Neutrophil (primary cell): ENCODE results near the gene CD1D.

Source experiments
- H3K27ac ChIP-seq: fragments of 200-600 bp; sonication (generic); 2 replicates; pipeline ENCODE4 v1.5.1; 2016; ENCODE audit warnings: mild to moderate bottlenecking, moderate library complexity
- H3K27me3 ChIP-seq: fragments of 200-600 bp; sonication (generic); 2 replicates; pipeline ENCODE4 v1.6.0; 2016; ENCODE audit warnings: mild to moderate bottlenecking
- H3K36me3 ChIP-seq: fragments of 200-600 bp; sonication (generic); 2 replicates; pipeline ENCODE4 v1.5.1; 2017
- H3K4me1 ChIP-seq, 2 experiments: fragments of 200-600 bp in 1 of 2; sonication (generic) in 1 of 2; 1 replicate in 1 of 2; 2 replicates in 1 of 2; pipeline versions ENCODE4 v1.5.1 to v1.6.1; 2013 to 2016; ENCODE audit warnings: low read depth in 1 of 2, low read length in 1 of 2, mild to moderate bottlenecking in 1 of 2, moderate library complexity in 1 of 2; ENCODE audit not compliant: control insufficient read depth in 1 of 2, insufficient read depth in 1 of 2
- H3K4me3 ChIP-seq, 2 experiments: fragments of 200-600 bp in 1 of 2; sonication (generic) in 1 of 2; 1 replicate in 1 of 2; 2 replicates in 1 of 2; pipeline ENCODE4 v1.5.1; 2013 to 2016; ENCODE audit warnings: low read depth in 1 of 2, low read length in 1 of 2, mild to moderate bottlenecking in 1 of 2, moderate library complexity in 1 of 2
- H3K9me3 ChIP-seq: fragments of 200-600 bp; sonication (generic); 2 replicates; pipeline ENCODE4 v1.5.1; 2016
- CTCF ChIP-seq: fragments of 200-600 bp; sonication (generic); IDR thresholded peaks from 2 replicates; pipeline ENCODE4 v1.5.1; 2016; ENCODE audit warnings: antibody characterized with exemption

Gene CD1D

GRCh38 chr1:158149577-158150269 is 31.0 kb upstream of the CD1D start:
- peak overlapping the region; percentile 63 to 77 for H3K4me3 ChIP-seq
- peaks cover 42 to 45% of the 10 kb centered on the region in 2 experiments for H3K4me1 ChIP-seq
- peak overlapping the region; percentile 82 for H3K27ac ChIP-seq

GRCh38 chr1:158150523-158150922 is 30.2 kb upstream of the CD1D start:
- TF ChIP-seq CTCF = no peak
- Histone ChIP-seq H3K27me3 (peaks cover 20% of the 10 kb centered on the region), H3K9me3 (no peaks in the 10 kb centered on the region), H3K4me3 (peak overlapping the region; percentile 63 to 77), H3K27ac (peak overlapping the region; percentile 82), H3K4me1 (peaks cover 42 to 45% of the 10 kb centered on the region in 2 experiments), H3K36me3 (no peaks in the 10 kb centered on the region)

More at GRCh38 chr1:158149577-158150269, 31.0 kb upstream of the CD1D start:
- Histone ChIP-seq H3K36me3 (no peaks in the 10 kb centered on the region), H3K9me3 (no peaks in the 10 kb centered on the region), H3K27me3 (peaks cover 14% of the 10 kb centered on the region)
- TF ChIP-seq CTCF = no peak

- TF ChIP-seq CTCF = no peak
- no peaks in the 10 kb centered on the region for H3K36me3 ChIP-seq
- H3K27me3 ChIP-seq = peaks cover 20% of the 10 kb centered on the region
- H3K27ac ChIP-seq = no peak overlapping the region
- H3K4me3 ChIP-seq = no peak overlapping the region
- no peaks in the 10 kb centered on the region for H3K9me3 ChIP-seq
- peaks cover 29 to 31% of the 10 kb centered on the region in 2 experiments for H3K4me1 ChIP-seq
Observed at GRCh38 chr1:158153179-158153578, 27.5 kb upstream of the CD1D start.

GRCh38 chr1:158153746-158154444 is 26.8 kb upstream of the CD1D start:
- Histone ChIP-seq H3K27ac (no peak overlapping the region), H3K4me1 (peaks cover 21 to 24% of the 10 kb centered on the region in 2 experiments), H3K9me3 (no peaks in the 10 kb centered on the region), H3K4me3 (no peak overlapping the region), H3K36me3 (no peaks in the 10 kb centered on the region), H3K27me3 (peaks cover 20% of the 10 kb centered on the region)
- no peak for TF ChIP-seq CTCF

- H3K27me3 ChIP-seq = peaks cover 20% of the 10 kb centered on the region
- no peak overlapping the region for H3K27ac ChIP-seq
- no peak overlapping the region for H3K4me3 ChIP-seq
- no peaks in the 10 kb centered on the region for H3K9me3 ChIP-seq
- no peak for TF ChIP-seq CTCF
- H3K36me3 ChIP-seq = no peaks in the 10 kb centered on the region
- peaks cover 15 to 18% of the 10 kb centered on the region in 2 experiments for H3K4me1 ChIP-seq
Observed at GRCh38 chr1:158154501-158154900, 26.2 kb upstream of the CD1D start.
